ENCODE measurements around the gene DSC2. TPM values are rescaled to one million over a fixed set of nuclear protein-coding genes. Genes with fewer than 3 reads are reported as not detected.

The DSC2 gene
- total and polyA plus RNA-seq, 2 experiments from 2014 or later, result not detected

DNA sequence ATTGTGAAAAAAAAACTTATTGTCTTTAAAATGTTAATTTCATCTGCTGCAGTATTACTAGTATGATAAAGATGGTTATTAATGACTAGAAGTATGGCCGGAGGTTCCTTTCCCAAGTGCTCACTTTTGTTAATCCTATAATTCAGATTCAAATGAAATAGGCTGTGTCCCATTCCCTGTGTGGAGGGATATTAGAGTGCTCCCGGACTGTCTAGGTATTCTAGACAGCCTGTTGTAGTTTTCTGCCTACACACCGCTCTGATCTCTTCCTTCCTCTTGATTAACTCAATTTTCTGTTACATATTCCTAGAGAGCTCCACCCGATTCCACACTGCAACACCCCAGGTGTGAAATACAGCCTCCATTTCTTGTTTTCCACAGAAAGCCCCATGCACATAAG, 44.3 kb downstream of the DSC2 start:
- DNase-seq, result no peak
- Histone ChIP-seq H3K79me2 (ENCODE audit: insufficient read depth) (no peaks in the 10 kb centered on the region), H3K36me3 (ENCODE audit: low read depth) (no peaks in the 10 kb centered on the region), H3K9me2 (ENCODE audit: insufficient read depth) (no peaks in the 10 kb centered on the region), H3K4me1 (ENCODE audit: insufficient read depth) (no peaks in the 10 kb centered on the region), H2AFZ (no peak overlapping the region), H3F3A (ENCODE audit: insufficient read depth) (no peaks in the 10 kb centered on the region), H4K20me1 (ENCODE audit: insufficient read depth) (no peaks in the 10 kb centered on the region), H3K9me3 (ENCODE audit: low read depth) (no peaks in the 10 kb centered on the region), H3K27me3 (replicated peaks; ENCODE audit: insufficient read depth) (no peaks in the 10 kb centered on the region), H3K4me2 (ENCODE audit: unreplicated experiment) (no peak overlapping the region), H3K4me3 (no peak overlapping the region), H3K27ac (no peak overlapping the region), H3K9ac (no peak overlapping the region)
- in situ Hi-C loops (cut with MboI), result no loop called here
- 21 to 25% methylated on average over 4 of the region's 4 CpGs for WGBS, 2 experiments (ENCODE audit: low coverage in 1 of 2, low lambda C conversion rate in 2 of 2, missing lambda C conversion rate in 2 of 2)
- TF ChIP-seq EZH2phosphoT487 (IDR thresholded peaks at IDR 0.05; ENCODE audit: insufficient read depth, low read depth), result no peak
- no peak for TF ChIP-seq EZH2 (IDR thresholded peaks at IDR 0.05; ENCODE audit: insufficient read depth, poor library complexity, severe bottlenecking)

DNA sequence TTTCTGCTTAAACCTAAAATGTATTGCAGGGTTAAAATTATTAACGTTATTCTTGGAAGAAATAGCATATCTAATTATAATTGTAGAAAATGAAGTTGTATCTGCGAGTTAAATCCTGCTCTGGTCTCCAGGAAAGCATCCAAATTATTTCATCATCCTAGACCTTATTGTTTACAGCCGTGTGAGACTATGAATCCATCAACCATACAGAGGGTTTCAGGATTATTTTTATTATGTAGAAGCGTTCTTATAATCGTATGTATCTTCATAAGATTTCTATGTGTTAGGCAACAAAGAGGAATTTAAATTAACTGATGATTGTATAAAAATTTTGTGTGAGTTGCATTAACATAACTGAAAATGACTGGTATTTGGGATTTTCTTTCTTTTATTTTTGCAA, 45.2 kb downstream of the DSC2 start:
- WGBS, 2 experiments (ENCODE audit: low coverage in 1 of 2, low lambda C conversion rate in 2 of 2, missing lambda C conversion rate in 2 of 2), result 0 to 2% methylated on average over 5 of the region's 5 CpGs
- Histone ChIP-seq H3K9me3 (ENCODE audit: low read depth) (no peaks in the 10 kb centered on the region), H3K27me3 (replicated peaks; ENCODE audit: insufficient read depth) (no peaks in the 10 kb centered on the region), H3K4me2 (ENCODE audit: unreplicated experiment) (no peak overlapping the region), H3K4me3 (no peak overlapping the region), H3K4me1 (ENCODE audit: insufficient read depth) (no peaks in the 10 kb centered on the region), H3K36me3 (ENCODE audit: low read depth) (no peaks in the 10 kb centered on the region), H3K9me2 (ENCODE audit: insufficient read depth) (no peaks in the 10 kb centered on the region), H3K27ac (no peak overlapping the region), H3K9ac (no peak overlapping the region), H3K79me2 (ENCODE audit: insufficient read depth) (no peaks in the 10 kb centered on the region), H3F3A (ENCODE audit: insufficient read depth) (no peaks in the 10 kb centered on the region), H2AFZ (no peak overlapping the region), H4K20me1 (ENCODE audit: insufficient read depth) (no peaks in the 10 kb centered on the region)
- no peak for DNase-seq
- in situ Hi-C loops (cut with MboI), result no loop called here
- TF ChIP-seq EZH2phosphoT487 (IDR thresholded peaks at IDR 0.05; ENCODE audit: insufficient read depth, low read depth), result no peak
- TF ChIP-seq EZH2 (IDR thresholded peaks at IDR 0.05; ENCODE audit: insufficient read depth, poor library complexity, severe bottlenecking), result no peak

DNA sequence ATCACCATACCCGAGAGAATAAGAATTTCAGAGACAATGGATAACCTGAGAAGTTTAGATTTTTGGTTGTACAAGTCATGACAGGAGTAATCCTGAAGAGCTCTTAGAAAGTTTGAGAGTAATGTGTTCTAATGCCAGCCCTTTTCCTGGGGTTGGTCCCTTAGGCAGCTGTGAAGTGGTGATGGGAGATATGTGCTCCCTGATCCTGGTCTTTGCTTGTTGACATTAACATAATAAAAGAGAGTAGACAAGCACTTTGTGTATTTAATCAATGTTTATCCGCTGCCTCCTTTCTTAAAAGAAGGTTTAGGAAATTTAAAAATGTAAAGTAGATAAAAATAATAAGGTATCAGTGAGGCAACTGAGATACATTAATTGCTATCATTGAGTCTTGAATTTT, 45.9 kb downstream of the DSC2 start:
- TF ChIP-seq EZH2 (IDR thresholded peaks at IDR 0.05; ENCODE audit: insufficient read depth, poor library complexity, severe bottlenecking) (no peak), EZH2phosphoT487 (IDR thresholded peaks at IDR 0.05; ENCODE audit: insufficient read depth, low read depth) (no peak)
- no peak overlapping the region for H2AFZ ChIP-seq
- H3K4me3 ChIP-seq, result no peak overlapping the region
- DNase-seq, result no peak
- H3K79me2 ChIP-seq (ENCODE audit: insufficient read depth), result no peaks in the 10 kb centered on the region
- H3K9me3 ChIP-seq (ENCODE audit: low read depth), result no peaks in the 10 kb centered on the region
- no peaks in the 10 kb centered on the region for H3K9me2 ChIP-seq (ENCODE audit: insufficient read depth)
- no peak overlapping the region for H3K9ac ChIP-seq
- no peaks in the 10 kb centered on the region for H3K36me3 ChIP-seq (ENCODE audit: low read depth)
- no peak overlapping the region for H3K4me2 ChIP-seq (ENCODE audit: unreplicated experiment)
- no peaks in the 10 kb centered on the region for H3K27me3 ChIP-seq (replicated peaks; ENCODE audit: insufficient read depth)
- H3F3A ChIP-seq (ENCODE audit: insufficient read depth), result no peaks in the 10 kb centered on the region
- no peaks in the 10 kb centered on the region for H3K4me1 ChIP-seq (ENCODE audit: insufficient read depth)
- in situ Hi-C loops (cut with MboI), result no loop called here
- WGBS, 2 experiments (ENCODE audit: low coverage in 1 of 2, low lambda C conversion rate in 2 of 2, missing lambda C conversion rate in 2 of 2), result 0 to 1% methylated on average over 2 of the region's 2 CpGs
- H4K20me1 ChIP-seq (ENCODE audit: insufficient read depth), result no peaks in the 10 kb centered on the region
- no peak overlapping the region for H3K27ac ChIP-seq

DNA sequence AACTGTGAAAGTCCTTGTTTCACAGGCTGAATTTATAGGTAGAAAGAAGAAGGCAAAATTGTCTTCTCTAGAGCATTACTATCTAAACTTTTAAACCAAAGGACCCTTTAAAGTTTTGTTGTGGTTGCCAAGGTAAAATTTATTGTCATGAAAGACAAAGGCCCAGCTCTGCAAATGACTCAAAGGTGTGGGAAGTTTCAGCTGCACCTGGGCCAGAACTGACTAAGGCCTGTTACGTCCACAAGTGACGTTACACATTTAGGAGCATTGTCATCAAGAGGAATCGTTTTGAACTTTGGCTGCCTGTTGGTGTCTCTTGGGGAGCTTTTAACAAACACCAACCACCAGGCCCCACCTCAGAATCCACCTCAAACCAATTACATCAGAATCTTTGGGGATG, 51.6 kb downstream of the DSC2 start:
- no peaks in the 10 kb centered on the region for H3K79me2 ChIP-seq (ENCODE audit: insufficient read depth)
- TF ChIP-seq EZH2 (IDR thresholded peaks at IDR 0.05; ENCODE audit: insufficient read depth, poor library complexity, severe bottlenecking) (no peak), EZH2phosphoT487 (IDR thresholded peaks at IDR 0.05; ENCODE audit: insufficient read depth, low read depth) (no peak)
- no peak for DNase-seq
- H3K9ac ChIP-seq, result no peak overlapping the region
- no peaks in the 10 kb centered on the region for H3K4me1 ChIP-seq (ENCODE audit: insufficient read depth)
- H3K9me3 ChIP-seq (ENCODE audit: low read depth), result no peaks in the 10 kb centered on the region
- H3F3A ChIP-seq (ENCODE audit: insufficient read depth), result no peaks in the 10 kb centered on the region
- in situ Hi-C loops (cut with MboI), result no loop called here
- H3K9me2 ChIP-seq (ENCODE audit: insufficient read depth), result no peaks in the 10 kb centered on the region
- H2AFZ ChIP-seq, result no peak overlapping the region
- 7 to 8% methylated on average over 3 of the region's 3 CpGs for WGBS, 2 experiments (ENCODE audit: low coverage in 1 of 2, low lambda C conversion rate in 2 of 2, missing lambda C conversion rate in 2 of 2)
- H3K36me3 ChIP-seq (ENCODE audit: low read depth), result no peaks in the 10 kb centered on the region
- no peak overlapping the region for H3K4me3 ChIP-seq
- H3K27ac ChIP-seq, result no peak overlapping the region
- H3K4me2 ChIP-seq (ENCODE audit: unreplicated experiment), result no peak overlapping the region
- H3K27me3 ChIP-seq (replicated peaks; ENCODE audit: insufficient read depth), result no peaks in the 10 kb centered on the region
- H4K20me1 ChIP-seq (ENCODE audit: insufficient read depth), result no peaks in the 10 kb centered on the region

DNA sequence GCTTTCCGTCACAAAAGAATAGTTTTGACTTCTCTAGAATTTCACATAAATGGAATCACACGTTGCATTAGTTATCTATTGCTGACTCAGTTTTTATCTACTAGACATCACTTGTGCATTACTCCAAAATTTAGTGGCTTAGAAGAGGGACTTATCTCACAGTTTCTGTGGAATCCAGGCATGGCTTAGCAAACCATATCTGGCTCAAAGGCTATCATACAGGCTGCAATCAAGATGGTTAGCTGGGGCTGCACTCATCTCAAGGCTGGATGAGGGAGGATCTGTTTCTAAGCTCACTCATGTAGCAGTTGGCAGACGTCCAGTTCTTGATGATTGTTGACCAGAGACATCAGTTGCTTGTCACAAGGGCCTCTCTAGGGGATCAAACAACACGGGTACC, 53.0 kb downstream of the DSC2 start:
- Histone ChIP-seq H3K9ac (no peak overlapping the region), H3K4me2 (ENCODE audit: unreplicated experiment) (no peak overlapping the region), H3K9me3 (ENCODE audit: low read depth) (no peaks in the 10 kb centered on the region), H3K36me3 (ENCODE audit: low read depth) (no peaks in the 10 kb centered on the region), H3K4me3 (no peak overlapping the region), H4K20me1 (ENCODE audit: insufficient read depth) (no peaks in the 10 kb centered on the region), H3K79me2 (ENCODE audit: insufficient read depth) (no peaks in the 10 kb centered on the region), H2AFZ (no peak overlapping the region), H3K9me2 (ENCODE audit: insufficient read depth) (no peaks in the 10 kb centered on the region), H3K4me1 (ENCODE audit: insufficient read depth) (no peaks in the 10 kb centered on the region), H3K27me3 (replicated peaks; ENCODE audit: insufficient read depth) (no peaks in the 10 kb centered on the region), H3K27ac (no peak overlapping the region), H3F3A (ENCODE audit: insufficient read depth) (no peaks in the 10 kb centered on the region)
- TF ChIP-seq EZH2 (IDR thresholded peaks at IDR 0.05; ENCODE audit: insufficient read depth, poor library complexity, severe bottlenecking) (no peak), EZH2phosphoT487 (IDR thresholded peaks at IDR 0.05; ENCODE audit: insufficient read depth, low read depth) (no peak)
- DNase-seq, result no peak
- 17 to 25% methylated on average over 4 of the region's 4 CpGs for WGBS, 2 experiments (ENCODE audit: low coverage in 1 of 2, low lambda C conversion rate in 2 of 2, missing lambda C conversion rate in 2 of 2)
- in situ Hi-C loops (cut with MboI), result no loop called here

Data from GM23248 (cell line).